Thyroid gland (tissue), 4 donors: ENCODE results near the gene ARHGEF40. TPM values are rescaled to one million over a fixed set of nuclear protein-coding genes. Genes with fewer than 3 reads are reported as not detected.

Experiments used
- DNase-seq, 2 donors: peaks; one replicate each; pipeline ENCODE4 v3.0.0-alpha.2; 2019
- H3K27ac ChIP-seq, 3 donors: fragments of 200-600 bp; sonication (generic); 1 replicate in 2 of 3; 2 replicates in 1 of 3; pipeline ENCODE4 v1.5.1; 2016 to 2019; ENCODE audit warnings: mild to moderate bottlenecking in 1 of 3, moderate library complexity in 1 of 3
- H3K27me3 ChIP-seq: fragments of 200-600 bp; sonication (generic); one replicate; pipeline ENCODE4 v1.5.1; 2019
- H3K36me3 ChIP-seq, 2 donors: fragments of 200-600 bp; sonication (generic); one replicate each; pipeline ENCODE4 v1.5.1; 2016 to 2019
- H3K4me1 ChIP-seq, 2 donors: fragments of 200-600 bp; sonication (generic); one replicate each; pipeline ENCODE4 v1.5.1; 2017 to 2019
- H3K4me3 ChIP-seq, 3 donors: fragments of 200-600 bp; sonication (generic); replicated peaks in 1 of 3; 1 replicate in 2 of 3; 2 replicates in 1 of 3; pipeline ENCODE4 v1.5.1; 2016; ENCODE audit warnings: mild to moderate bottlenecking in 1 of 3
- H3K9me3 ChIP-seq: fragments of 200-600 bp; sonication (generic); one replicate; pipeline ENCODE4 v1.5.1; 2017
- POLR2A ChIP-seq, 2 donors: fragments of 450-650 bp; IDR thresholded peaks; one replicate each; pipeline ENCODE4 v1.6.1; 2017; ENCODE audit warnings: antibody characterized with exemption in 2 of 2, mild to moderate bottlenecking in 2 of 2, moderate library complexity in 1 of 2
- WGBS, 2 donors: methylation state at CpG; one replicate each; pipeline ENCODE4 v1.1.5; 2017; 5-methylcytosine and 5-hydroxymethylcytosine counted together
- intact Hi-C: fragments of 100-400 bp; cut with DNase I; formaldehyde crosslinking; loops from one replicate; pipeline ENCODE4 v1.15.1; 2023
- total RNA-seq, 4 donors: library from RNA; depleted of rRNA; stranded (reverse); fragments of >200 nt; gene quantifications; one replicate each; pipeline ENCODE4 v1.2.3, GENCODE V29; 2016
- TF ChIP-seq, protein P1 (sequence below), 6 experiments: fragments of 200-600 bp in 3 of 6; fragments of 450-650 bp in 3 of 6; sonication (generic) in 3 of 6; IDR thresholded peaks; one replicate each; pipeline ENCODE4 v1.5.1; 2016 to 2019; ENCODE audit warnings: antibody characterized with exemption in 6 of 6, mild to moderate bottlenecking in 2 of 6, inconsistent platforms in 1 of 6, moderate library complexity in 1 of 6

The ARHGEF40 gene
- total RNA-seq, 4 donors from 2014 or later = 28.1 to 44.8 (median 43.4) TPM

DNA sequence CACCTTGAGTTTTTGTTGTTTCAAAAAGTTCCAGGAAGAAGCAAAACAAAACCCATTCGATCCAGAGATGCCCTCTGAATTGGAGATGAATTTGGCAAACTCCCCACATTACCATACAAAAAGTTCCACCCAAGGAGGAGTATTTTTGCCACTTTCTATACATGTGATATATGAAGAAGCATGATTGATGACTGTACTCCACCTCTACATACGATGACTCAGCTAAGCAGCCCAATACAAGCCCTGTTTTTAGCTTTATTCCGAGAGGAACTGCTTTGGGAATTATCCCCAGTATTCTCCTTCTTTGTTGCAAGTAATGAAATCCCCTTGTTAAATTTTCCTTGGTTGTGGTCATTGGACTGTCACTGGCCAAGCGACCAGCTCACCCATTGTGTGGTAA, 42.2 kb downstream of the ARHGEF40 start:
- Histone ChIP-seq H3K4me3 (no peak overlapping the region), H3K36me3 (no peaks in the 10 kb centered on the region), H3K27ac (no peak overlapping the region), H3K9me3 (no peaks in the 10 kb centered on the region), H3K4me1 (peaks cover 2 to 5% of the 10 kb centered on the region in 2 donors), H3K27me3 (no peaks in the 10 kb centered on the region)
- 87 to 89% methylated on average over 4 of the region's 4 CpGs for WGBS, 2 donors
- TF ChIP-seq, protein P1, sequence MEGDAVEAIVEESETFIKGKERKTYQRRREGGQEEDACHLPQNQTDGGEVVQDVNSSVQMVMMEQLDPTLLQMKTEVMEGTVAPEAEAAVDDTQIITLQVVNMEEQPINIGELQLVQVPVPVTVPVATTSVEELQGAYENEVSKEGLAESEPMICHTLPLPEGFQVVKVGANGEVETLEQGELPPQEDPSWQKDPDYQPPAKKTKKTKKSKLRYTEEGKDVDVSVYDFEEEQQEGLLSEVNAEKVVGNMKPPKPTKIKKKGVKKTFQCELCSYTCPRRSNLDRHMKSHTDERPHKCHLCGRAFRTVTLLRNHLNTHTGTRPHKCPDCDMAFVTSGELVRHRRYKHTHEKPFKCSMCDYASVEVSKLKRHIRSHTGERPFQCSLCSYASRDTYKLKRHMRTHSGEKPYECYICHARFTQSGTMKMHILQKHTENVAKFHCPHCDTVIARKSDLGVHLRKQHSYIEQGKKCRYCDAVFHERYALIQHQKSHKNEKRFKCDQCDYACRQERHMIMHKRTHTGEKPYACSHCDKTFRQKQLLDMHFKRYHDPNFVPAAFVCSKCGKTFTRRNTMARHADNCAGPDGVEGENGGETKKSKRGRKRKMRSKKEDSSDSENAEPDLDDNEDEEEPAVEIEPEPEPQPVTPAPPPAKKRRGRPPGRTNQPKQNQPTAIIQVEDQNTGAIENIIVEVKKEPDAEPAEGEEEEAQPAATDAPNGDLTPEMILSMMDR (IDR thresholded peaks at IDR 0.05) = no peak
- no peak for TF ChIP-seq POLR2A (IDR thresholded peaks at IDR 0.05)
- no peak for DNase-seq
- intact Hi-C loops = no loop called here

DNA sequence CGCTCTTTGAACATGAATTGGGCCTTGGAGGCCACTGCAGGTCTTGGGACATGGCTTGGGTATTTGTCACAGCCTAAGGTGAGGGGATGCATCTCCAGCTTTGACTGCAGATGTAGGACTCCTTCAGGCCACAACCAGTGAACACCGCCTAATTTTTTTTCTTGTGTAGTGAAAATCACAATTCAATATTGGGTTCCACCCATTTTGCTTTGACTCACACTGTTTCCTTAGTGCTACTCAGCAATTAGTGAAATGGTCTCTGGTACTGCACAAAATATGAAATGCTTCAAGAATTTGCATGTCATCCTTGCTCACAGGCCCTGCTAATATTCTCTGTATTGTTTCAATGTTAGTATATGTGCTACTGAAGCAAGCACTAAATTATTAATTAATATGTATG, 43.3 kb downstream of the ARHGEF40 start:
- no peak overlapping the region for H3K27ac ChIP-seq
- intact Hi-C loops = no loop called here
- DNase-seq = no peak
- no peak for TF ChIP-seq POLR2A (IDR thresholded peaks at IDR 0.05)
- TF ChIP-seq, protein P1 (IDR thresholded peaks at IDR 0.05) = no peak
- no peaks in the 10 kb centered on the region for H3K4me1 ChIP-seq
- WGBS, 2 donors = 94 to 96% methylated on average over 2 of the region's 2 CpGs
- no peaks in the 10 kb centered on the region for H3K36me3 ChIP-seq
- H3K4me3 ChIP-seq = no peak overlapping the region
- H3K27me3 ChIP-seq = no peaks in the 10 kb centered on the region
- no peaks in the 10 kb centered on the region for H3K9me3 ChIP-seq

DNA sequence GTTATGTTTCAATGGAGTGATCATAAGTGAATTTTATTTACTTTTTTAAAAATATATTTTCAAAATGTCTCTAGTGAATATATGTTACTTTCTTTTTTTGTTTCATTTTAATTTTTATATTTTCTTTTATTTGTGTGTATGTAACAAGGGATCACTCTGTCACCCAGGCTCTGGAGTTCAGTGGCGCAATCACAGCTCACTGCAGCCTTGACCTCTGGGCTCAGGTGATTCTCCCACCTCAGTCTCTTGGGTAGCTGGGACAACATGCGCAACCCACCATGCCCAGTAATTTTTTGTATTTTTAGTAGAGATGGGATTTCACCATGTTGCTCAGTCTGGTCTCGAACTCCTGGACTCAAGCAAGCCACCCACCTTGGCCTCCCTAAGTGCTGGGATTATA, 48.8 kb downstream of the ARHGEF40 start:
- H3K36me3 ChIP-seq = no peaks in the 10 kb centered on the region
- TF ChIP-seq, protein P1 (IDR thresholded peaks at IDR 0.05) = no peak
- intact Hi-C loops = no loop called here
- H3K4me1 ChIP-seq = no peaks in the 10 kb centered on the region
- no peaks in the 10 kb centered on the region for H3K27me3 ChIP-seq
- H3K27ac ChIP-seq = no peak overlapping the region
- DNase-seq = no peak
- no peak overlapping the region for H3K4me3 ChIP-seq
- H3K9me3 ChIP-seq = no peaks in the 10 kb centered on the region
- WGBS, 2 donors = 93 to 95% methylated on average over 3 of the region's 3 CpGs

DNA sequence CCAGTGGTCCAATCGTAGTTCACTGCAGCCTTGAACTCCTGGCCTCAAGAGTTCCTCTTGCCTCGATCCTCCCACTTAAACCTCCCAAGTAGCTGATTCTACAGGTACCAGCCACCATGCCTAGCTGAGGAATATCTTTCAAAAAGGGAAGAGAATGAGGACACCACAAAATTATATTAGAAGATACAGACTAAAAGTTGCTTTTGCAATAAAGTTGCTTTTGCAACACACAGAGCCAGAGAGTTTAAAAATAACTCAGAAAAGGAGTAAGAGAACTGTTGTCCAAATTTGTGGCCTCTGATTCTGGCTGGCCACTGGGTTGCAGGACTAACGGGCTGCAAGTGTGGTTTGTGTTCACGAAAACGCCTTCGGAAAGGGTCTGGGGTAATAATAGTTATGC, 50.6 kb downstream of the ARHGEF40 start:
- DNase-seq = no peak
- H3K27me3 ChIP-seq = no peaks in the 10 kb centered on the region
- H3K9me3 ChIP-seq = no peaks in the 10 kb centered on the region
- 75 to 78% methylated on average over 6 of the region's 6 CpGs for WGBS, 2 donors
- TF ChIP-seq POLR2A (IDR thresholded peaks at IDR 0.05) = no peak
- TF ChIP-seq, protein P1 (IDR thresholded peaks at IDR 0.05) = no peak
- H3K4me3 ChIP-seq = no peak overlapping the region
- H3K4me1 ChIP-seq = no peaks in the 10 kb centered on the region
- H3K27ac ChIP-seq = no peak overlapping the region
- no peaks in the 10 kb centered on the region for H3K36me3 ChIP-seq
- intact Hi-C loops = no loop called here

DNA sequence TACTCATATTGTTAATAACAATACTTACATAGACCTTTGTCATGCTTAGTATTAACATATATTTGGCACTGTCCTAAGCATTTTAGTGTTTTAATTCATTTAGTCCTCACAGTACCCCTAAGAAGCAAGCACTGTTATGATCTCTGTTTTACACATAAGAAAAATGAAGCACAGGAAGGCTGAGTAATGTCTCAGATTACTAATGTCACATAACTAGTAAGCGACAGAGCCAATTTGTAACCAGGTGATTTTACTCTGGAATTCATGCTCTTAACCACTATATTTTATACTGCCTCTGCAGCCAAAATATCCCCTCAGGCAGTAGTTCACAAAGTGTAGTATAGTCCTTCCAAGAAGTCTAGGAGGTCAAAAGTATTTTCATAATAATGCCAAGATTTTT, 51.0 kb downstream of the ARHGEF40 start:
- no peak for TF ChIP-seq POLR2A (IDR thresholded peaks at IDR 0.05)
- TF ChIP-seq, protein P1 (IDR thresholded peaks at IDR 0.05) = no peak
- Histone ChIP-seq H3K9me3 (no peaks in the 10 kb centered on the region), H3K36me3 (no peaks in the 10 kb centered on the region), H3K4me3 (no peak overlapping the region), H3K27ac (no peak overlapping the region), H3K27me3 (no peaks in the 10 kb centered on the region), H3K4me1 (no peaks in the 10 kb centered on the region)
- WGBS, 2 donors = 76 to 80% methylated on average over 1 of the region's 1 CpG
- intact Hi-C loops = no loop called here
- DNase-seq = no peak
